Measurements from ENCODE around the gene MCM3AP. TPM values are rescaled to one million over a fixed set of nuclear protein-coding genes. Genes with fewer than 3 reads are reported as not detected.

Gene MCM3AP
- total RNA-seq, 4 donors from 2014 or later, result 58.6 to 89.2 (median 81.9) TPM

DNA sequence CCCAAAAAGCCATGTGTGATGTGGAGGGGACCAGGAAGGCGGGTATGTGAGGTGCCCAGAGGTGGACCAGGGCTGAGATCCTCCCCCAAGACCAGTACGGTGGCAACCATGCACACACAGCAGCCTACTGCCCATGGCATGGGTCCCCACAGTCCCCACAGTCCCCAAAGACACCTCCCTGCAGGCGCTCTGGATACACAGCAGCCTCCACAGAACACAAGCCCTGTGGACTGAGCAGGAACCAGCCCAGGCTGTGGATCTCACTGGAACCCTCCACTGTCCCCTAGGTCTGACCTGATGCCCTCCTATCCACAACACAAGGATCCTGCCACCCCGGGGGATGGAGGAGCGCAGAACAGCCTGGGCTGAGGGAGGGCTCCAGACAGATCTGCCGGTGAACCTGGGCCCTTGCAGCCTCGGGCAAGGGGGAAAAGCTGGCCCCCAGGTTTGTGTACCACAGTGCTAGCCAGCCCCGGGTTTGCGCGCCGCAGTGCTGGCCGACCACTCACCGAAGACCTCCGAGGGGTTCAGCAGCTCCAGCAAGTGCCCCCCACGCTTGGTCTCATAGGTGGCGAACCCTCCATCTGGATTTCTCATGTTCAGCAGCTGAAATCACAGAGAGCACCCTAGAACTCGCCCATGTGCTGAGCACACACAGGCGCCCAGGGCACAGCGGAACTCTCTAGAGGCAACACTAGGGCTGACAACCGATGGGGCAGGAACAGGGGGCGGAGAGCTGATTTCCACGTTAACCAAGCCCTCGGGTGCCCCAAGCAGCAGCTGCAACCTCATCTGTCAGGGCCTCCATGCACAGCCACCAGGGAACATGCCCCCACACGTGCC lies 79.0 kb downstream of the MCM3AP start:
- intact Hi-C loops (cut with DNase I), result no loop called here
- no peak overlapping the region for H3K4me3 ChIP-seq
- DNase-seq (ENCODE audit: extremely low spot score), result no peak
- 93% methylated on average over 14 of the region's 24 CpGs for WGBS
- H3K27ac ChIP-seq (replicated peaks in 1 of 4), result no peak overlapping the region
- H3K27me3 ChIP-seq, result no peaks in the 10 kb centered on the region
- peaks cover 0 to 5% (median 0%) of the 10 kb centered on the region in 4 donors for H3K4me1 ChIP-seq
- peaks cover 37 to 94% (median 83%) of the 10 kb centered on the region in 4 donors for H3K36me3 ChIP-seq
- no peaks in the 10 kb centered on the region for H3K9me3 ChIP-seq
- no peak for TF ChIP-seq POLR2AphosphoS5 (IDR thresholded peaks at IDR 0.05)
- no peak for TF ChIP-seq POLR2A (IDR thresholded peaks at IDR 0.05; ENCODE audit: low read depth)
- TF ChIP-seq, protein P1, sequence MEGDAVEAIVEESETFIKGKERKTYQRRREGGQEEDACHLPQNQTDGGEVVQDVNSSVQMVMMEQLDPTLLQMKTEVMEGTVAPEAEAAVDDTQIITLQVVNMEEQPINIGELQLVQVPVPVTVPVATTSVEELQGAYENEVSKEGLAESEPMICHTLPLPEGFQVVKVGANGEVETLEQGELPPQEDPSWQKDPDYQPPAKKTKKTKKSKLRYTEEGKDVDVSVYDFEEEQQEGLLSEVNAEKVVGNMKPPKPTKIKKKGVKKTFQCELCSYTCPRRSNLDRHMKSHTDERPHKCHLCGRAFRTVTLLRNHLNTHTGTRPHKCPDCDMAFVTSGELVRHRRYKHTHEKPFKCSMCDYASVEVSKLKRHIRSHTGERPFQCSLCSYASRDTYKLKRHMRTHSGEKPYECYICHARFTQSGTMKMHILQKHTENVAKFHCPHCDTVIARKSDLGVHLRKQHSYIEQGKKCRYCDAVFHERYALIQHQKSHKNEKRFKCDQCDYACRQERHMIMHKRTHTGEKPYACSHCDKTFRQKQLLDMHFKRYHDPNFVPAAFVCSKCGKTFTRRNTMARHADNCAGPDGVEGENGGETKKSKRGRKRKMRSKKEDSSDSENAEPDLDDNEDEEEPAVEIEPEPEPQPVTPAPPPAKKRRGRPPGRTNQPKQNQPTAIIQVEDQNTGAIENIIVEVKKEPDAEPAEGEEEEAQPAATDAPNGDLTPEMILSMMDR (IDR thresholded peaks at IDR 0.05), result no peak
- no peak for TF ChIP-seq EP300 (IDR thresholded peaks at IDR 0.05)

DNA sequence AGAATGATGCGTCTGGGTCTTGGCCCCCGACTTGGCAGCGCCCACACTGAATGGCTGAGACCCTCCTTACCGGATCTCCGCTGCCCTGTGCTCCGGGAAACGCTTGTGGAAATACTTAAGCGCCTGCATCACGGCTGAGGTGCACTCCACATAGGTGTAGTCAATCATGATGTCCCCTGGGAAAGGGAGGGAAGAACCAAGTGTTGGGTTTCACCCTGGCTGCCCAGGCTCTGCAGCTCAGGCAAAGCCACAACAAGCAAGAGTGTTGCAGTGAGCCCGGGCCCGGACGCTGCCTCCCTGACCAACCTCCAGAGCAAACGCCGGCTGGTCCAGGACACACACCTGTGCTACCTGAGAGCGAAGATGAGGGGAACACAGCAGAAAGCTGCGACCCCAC lies 79.6 kb downstream of the MCM3AP start:
- peaks cover 0 to 5% (median 0%) of the 10 kb centered on the region in 4 donors for H3K4me1 ChIP-seq
- WGBS, result 94% methylated on average over 16 of the region's 16 CpGs
- intact Hi-C loops (cut with DNase I), result no loop called here
- DNase-seq (ENCODE audit: extremely low spot score), result no peak
- no peaks in the 10 kb centered on the region for H3K9me3 ChIP-seq
- no peak for TF ChIP-seq EP300 (IDR thresholded peaks at IDR 0.05)
- TF ChIP-seq POLR2A (IDR thresholded peaks at IDR 0.05; ENCODE audit: low read depth), result no peak
- TF ChIP-seq POLR2AphosphoS5 (IDR thresholded peaks at IDR 0.05), result no peak
- TF ChIP-seq, protein P1 (IDR thresholded peaks at IDR 0.05), result no peak
- no peaks in the 10 kb centered on the region for H3K27me3 ChIP-seq
- no peak overlapping the region for H3K27ac ChIP-seq (replicated peaks in 1 of 4)
- H3K36me3 ChIP-seq, result peaks cover 37 to 91% (median 79%) of the 10 kb centered on the region in 4 donors
- no peak overlapping the region for H3K4me3 ChIP-seq

DNA sequence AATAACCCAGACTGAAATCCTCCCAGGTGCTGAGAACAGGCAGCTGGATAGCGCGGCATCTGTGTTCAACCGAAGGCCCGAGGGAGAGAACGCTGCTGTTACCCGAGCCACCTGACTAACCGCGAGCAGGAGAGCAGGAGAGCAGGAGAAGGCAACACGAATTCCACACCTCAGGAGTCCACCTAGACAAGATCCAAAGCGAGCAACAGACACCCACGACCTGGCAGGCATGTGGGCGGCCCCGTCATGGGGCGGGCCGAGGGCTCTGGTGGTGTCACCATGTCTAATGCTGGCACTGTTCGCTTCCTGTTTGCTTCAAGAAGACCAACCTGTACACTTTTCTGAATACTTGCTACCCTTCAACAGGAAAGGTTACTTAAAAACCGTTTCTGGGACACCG lies 80.2 kb downstream of the MCM3AP start:
- Histone ChIP-seq H3K27me3 (no peaks in the 10 kb centered on the region), H3K4me1 (peaks cover 0 to 5% (median 0%) of the 10 kb centered on the region in 4 donors), H3K9me3 (no peaks in the 10 kb centered on the region), H3K36me3 (peaks cover 37 to 91% (median 78%) of the 10 kb centered on the region in 4 donors), H3K4me3 (no peak overlapping the region), H3K27ac (replicated peaks in 1 of 4) (no peak overlapping the region)
- TF ChIP-seq POLR2AphosphoS5 (IDR thresholded peaks at IDR 0.05) (no peak), EP300 (IDR thresholded peaks at IDR 0.05) (no peak), POLR2A (IDR thresholded peaks at IDR 0.05; ENCODE audit: low read depth) (no peak)
- TF ChIP-seq, protein P1 (IDR thresholded peaks at IDR 0.05), result no peak
- intact Hi-C loops (cut with DNase I), result no loop called here
- 94% methylated on average over 18 of the region's 18 CpGs for WGBS
- no peak for DNase-seq (ENCODE audit: extremely low spot score)

DNA sequence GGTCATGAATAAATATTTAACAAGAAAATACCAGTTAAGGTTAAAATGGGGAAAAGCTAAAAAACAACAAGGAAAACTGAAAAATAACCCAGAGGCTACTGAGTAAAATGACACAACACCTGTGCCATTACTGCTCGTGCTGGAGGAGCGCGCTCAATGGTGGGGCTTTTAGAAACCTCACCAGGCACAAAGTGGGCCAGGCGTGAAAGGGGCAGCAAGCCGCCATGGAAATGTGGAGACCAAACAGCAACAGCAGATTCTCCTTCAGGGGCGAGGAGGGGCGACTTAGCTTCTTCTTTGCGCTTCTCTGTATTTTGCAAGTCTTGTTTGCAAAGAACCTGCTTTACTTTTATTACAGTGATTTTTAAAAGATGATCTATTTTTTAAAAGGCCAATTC lies 82.2 kb downstream of the MCM3AP start:
- no peak for DNase-seq (ENCODE audit: extremely low spot score)
- intact Hi-C loops (cut with DNase I), result no loop called here
- Histone ChIP-seq H3K4me3 (no peak overlapping the region), H3K4me1 (peaks cover 0 to 5% (median 0%) of the 10 kb centered on the region in 4 donors), H3K27me3 (no peaks in the 10 kb centered on the region), H3K9me3 (no peaks in the 10 kb centered on the region), H3K36me3 (peaks cover 40 to 89% (median 73%) of the 10 kb centered on the region in 4 donors), H3K27ac (replicated peaks in 1 of 4) (no peak overlapping the region)
- WGBS, result 95% methylated on average over 8 of the region's 8 CpGs
- TF ChIP-seq, protein P1 (IDR thresholded peaks at IDR 0.05), result no peak
- TF ChIP-seq POLR2A (IDR thresholded peaks at IDR 0.05; ENCODE audit: low read depth), result no peak
- no peak for TF ChIP-seq POLR2AphosphoS5 (IDR thresholded peaks at IDR 0.05)
- no peak for TF ChIP-seq EP300 (IDR thresholded peaks at IDR 0.05)

Measured in esophagus muscularis mucosa (tissue), 4 donors.